HL-60 (cell line): ENCODE data around the gene CCDC107.

Experiments used
- DNase-seq, 2 experiments: peaks; one replicate each; pipeline ENCODE4 v3.0.0-alpha.2; 2010 to 2020; ENCODE audit warnings: low read depth in 1 of 2, low spot score in 1 of 2
- H3K27ac ChIP-seq: fragments of 250-450 bp; sonication (Bioruptor Pico); replicated peaks from 2 replicates; pipeline ENCODE4 v1.5.1; 2020; ENCODE audit warnings: mild to moderate bottlenecking, moderate library complexity
- H3K27me3 ChIP-seq: fragments of 250-450 bp; sonication (Bioruptor Pico); 2 replicates; pipeline ENCODE4 v1.5.1; 2021; ENCODE audit warnings: mild to moderate bottlenecking, moderate library complexity; ENCODE audit not compliant: insufficient read depth, poor library complexity, severe bottlenecking
- H3K4me3 ChIP-seq: replicated peaks from 2 replicates; pipeline ENCODE4 v1.5.1; 2011; ENCODE audit warnings: mild to moderate bottlenecking, control low read depth, low read length; ENCODE audit not compliant: insufficient read depth
- GABPA ChIP-seq: IDR thresholded peaks from 2 replicates; pipeline ENCODE4 v1.6.1; 2012; ENCODE audit warnings: low read depth
- POLR2AphosphoS5 ChIP-seq: IDR thresholded peaks from 2 replicates; pipeline ENCODE4 v1.6.1; 2012; ENCODE audit warnings: low read depth
- SPI1 ChIP-seq: IDR thresholded peaks from 2 replicates; pipeline ENCODE4 v1.6.1; 2012; ENCODE audit warnings: low read depth, mild to moderate bottlenecking, borderline replicate concordance
- TF ChIP-seq, protein P1 (sequence below): IDR thresholded peaks from 2 replicates; pipeline ENCODE4 v1.6.1; 2012; ENCODE audit warnings: low read depth; ENCODE audit not compliant: insufficient replicate concordance
- TF ChIP-seq, protein P2 (sequence below): IDR thresholded peaks from one replicate; pipeline ENCODE4 v1.5.1; 2011; ENCODE audit warnings: low read length, control low read depth, inconsistent platforms; ENCODE audit not compliant: insufficient read depth

CCDC107 gene

DNA sequence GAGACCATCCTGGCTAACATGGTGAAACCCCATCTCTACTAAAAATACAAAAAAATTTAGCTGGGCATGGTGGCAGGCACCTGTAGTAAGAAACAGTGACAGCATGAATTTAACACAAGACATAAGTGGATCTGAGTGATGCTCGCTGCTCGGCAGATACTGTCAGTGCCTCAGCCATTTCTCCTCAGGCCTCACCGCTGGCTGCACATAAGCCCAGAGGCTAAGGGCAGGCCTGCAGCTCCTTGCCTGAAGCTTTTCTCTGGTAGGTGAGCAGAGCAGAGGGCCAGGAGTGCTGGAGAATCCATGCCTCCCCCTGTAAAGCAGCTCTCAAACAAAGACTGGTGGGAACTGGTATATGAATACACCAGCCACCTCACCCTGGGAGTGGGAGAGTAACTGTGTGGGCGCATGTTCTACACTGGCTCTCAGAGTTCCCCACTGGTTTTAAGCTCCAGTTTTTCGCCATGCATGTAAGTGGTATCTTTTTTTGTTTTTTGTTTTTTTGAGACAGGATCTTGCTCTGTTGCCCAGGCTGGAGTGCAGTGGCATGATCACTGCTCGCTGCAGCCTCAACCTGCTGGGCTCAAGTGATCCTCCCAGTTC, 29.6 kb upstream of the CCDC107 start:
- DNase-seq = no peak
- Histone ChIP-seq H3K27me3 (no peaks in the 10 kb centered on the region), H3K4me3 (no peak overlapping the region), H3K27ac (no peak overlapping the region)
- no peak for TF ChIP-seq POLR2AphosphoS5
- TF ChIP-seq GABPA = no peak
- TF ChIP-seq, protein P1, sequence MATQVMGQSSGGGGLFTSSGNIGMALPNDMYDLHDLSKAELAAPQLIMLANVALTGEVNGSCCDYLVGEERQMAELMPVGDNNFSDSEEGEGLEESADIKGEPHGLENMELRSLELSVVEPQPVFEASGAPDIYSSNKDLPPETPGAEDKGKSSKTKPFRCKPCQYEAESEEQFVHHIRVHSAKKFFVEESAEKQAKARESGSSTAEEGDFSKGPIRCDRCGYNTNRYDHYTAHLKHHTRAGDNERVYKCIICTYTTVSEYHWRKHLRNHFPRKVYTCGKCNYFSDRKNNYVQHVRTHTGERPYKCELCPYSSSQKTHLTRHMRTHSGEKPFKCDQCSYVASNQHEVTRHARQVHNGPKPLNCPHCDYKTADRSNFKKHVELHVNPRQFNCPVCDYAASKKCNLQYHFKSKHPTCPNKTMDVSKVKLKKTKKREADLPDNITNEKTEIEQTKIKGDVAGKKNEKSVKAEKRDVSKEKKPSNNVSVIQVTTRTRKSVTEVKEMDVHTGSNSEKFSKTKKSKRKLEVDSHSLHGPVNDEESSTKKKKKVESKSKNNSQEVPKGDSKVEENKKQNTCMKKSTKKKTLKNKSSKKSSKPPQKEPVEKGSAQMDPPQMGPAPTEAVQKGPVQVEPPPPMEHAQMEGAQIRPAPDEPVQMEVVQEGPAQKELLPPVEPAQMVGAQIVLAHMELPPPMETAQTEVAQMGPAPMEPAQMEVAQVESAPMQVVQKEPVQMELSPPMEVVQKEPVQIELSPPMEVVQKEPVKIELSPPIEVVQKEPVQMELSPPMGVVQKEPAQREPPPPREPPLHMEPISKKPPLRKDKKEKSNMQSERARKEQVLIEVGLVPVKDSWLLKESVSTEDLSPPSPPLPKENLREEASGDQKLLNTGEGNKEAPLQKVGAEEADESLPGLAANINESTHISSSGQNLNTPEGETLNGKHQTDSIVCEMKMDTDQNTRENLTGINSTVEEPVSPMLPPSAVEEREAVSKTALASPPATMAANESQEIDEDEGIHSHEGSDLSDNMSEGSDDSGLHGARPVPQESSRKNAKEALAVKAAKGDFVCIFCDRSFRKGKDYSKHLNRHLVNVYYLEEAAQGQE = no peak
- TF ChIP-seq, protein P2, sequence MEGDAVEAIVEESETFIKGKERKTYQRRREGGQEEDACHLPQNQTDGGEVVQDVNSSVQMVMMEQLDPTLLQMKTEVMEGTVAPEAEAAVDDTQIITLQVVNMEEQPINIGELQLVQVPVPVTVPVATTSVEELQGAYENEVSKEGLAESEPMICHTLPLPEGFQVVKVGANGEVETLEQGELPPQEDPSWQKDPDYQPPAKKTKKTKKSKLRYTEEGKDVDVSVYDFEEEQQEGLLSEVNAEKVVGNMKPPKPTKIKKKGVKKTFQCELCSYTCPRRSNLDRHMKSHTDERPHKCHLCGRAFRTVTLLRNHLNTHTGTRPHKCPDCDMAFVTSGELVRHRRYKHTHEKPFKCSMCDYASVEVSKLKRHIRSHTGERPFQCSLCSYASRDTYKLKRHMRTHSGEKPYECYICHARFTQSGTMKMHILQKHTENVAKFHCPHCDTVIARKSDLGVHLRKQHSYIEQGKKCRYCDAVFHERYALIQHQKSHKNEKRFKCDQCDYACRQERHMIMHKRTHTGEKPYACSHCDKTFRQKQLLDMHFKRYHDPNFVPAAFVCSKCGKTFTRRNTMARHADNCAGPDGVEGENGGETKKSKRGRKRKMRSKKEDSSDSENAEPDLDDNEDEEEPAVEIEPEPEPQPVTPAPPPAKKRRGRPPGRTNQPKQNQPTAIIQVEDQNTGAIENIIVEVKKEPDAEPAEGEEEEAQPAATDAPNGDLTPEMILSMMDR = no peak
- TF ChIP-seq SPI1 = no peak

DNA sequence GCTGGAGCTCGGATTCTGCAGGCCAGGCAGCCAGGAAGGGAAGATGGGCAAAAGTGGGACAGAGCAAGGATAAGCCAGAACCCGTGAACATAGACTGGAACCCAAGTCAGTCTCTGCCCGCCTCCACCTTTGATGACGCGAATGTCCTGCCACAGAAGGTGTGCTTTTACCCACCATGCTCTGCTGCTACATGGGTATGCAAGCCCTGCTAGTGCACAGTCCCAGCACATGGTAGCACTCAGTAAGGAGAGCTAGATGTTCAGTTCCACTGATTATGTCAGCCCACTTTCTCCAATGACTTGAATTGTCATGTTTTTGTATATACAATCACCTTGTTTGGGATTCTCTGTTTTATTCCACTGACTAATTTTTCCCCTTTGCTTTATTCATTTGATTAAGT, 28.5 kb upstream of the CCDC107 start:
- TF ChIP-seq GABPA = no peak
- no peak for TF ChIP-seq SPI1
- TF ChIP-seq POLR2AphosphoS5 = no peak
- TF ChIP-seq, protein P1 = no peak
- DNase-seq = no peak
- no peak overlapping the region for H3K4me3 ChIP-seq
- H3K27ac ChIP-seq = no peak overlapping the region
- H3K27me3 ChIP-seq = no peaks in the 10 kb centered on the region

DNA sequence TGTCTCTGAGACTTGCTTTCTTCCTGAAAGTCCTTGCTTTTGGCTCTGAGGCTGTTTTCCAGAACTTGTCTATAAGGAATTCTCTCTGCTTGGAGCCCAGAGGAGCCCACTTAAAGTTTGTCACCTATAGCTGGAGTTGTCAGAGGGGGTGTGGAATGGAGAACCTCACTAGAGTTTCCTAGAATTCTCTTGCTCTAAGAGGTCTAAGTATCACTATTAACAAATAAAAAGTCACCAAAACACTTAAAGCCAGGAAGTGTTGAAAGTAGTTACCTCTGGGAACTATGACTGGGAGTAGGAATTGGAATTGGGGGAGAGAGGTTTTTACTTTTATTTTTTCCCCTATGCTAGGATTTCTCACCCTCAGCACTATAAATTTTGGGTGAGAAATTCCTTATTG, 22.4 kb upstream of the CCDC107 start:
- no peaks in the 10 kb centered on the region for H3K27me3 ChIP-seq
- TF ChIP-seq GABPA = no peak
- TF ChIP-seq, protein P2 = no peak
- TF ChIP-seq POLR2AphosphoS5 = no peak
- TF ChIP-seq, protein P1 = no peak
- no peak for TF ChIP-seq SPI1
- no peak for DNase-seq
- no peak overlapping the region for H3K4me3 ChIP-seq
- no peak overlapping the region for H3K27ac ChIP-seq
